ENCODE measurements around the gene HASPIN. TPM values are rescaled to one million over a fixed set of nuclear protein-coding genes. Genes with fewer than 3 reads are reported as not detected.
A peak's percentile ranks its signal among the peaks of the same experiment; 100 is the strongest.
"Not testable (repeated sequence)": the region's sequence is repeated elsewhere in the genome, so short reads cannot be mapped to it uniquely, and the experiment has no call there.

HASPIN gene
- total RNA-seq, 2 donors from 2014 or later, result 44.2 to 64.6 TPM

- Mint-ChIP-seq H3K4me1 (ENCODE audit: low read depth in 2 of 2) (peaks cover 12 to 26% of the 10 kb centered on the region in 2 donors), H3K4me3 (no peak overlapping the region), H3K36me3 (peaks cover 13% of the 10 kb centered on the region), H3K9me3 (no peaks in the 10 kb centered on the region), H3K27me3 (no peaks in the 10 kb centered on the region), H3K27ac (peak overlapping the region in 1 of 2 donors; percentile 85)
- no peak for ATAC-seq
- DNase-seq (ENCODE audit: low spot score), result no peak
Measured at GRCh38 chr17:3730881-3731429, 7.3 kb downstream of the HASPIN start.

DNA sequence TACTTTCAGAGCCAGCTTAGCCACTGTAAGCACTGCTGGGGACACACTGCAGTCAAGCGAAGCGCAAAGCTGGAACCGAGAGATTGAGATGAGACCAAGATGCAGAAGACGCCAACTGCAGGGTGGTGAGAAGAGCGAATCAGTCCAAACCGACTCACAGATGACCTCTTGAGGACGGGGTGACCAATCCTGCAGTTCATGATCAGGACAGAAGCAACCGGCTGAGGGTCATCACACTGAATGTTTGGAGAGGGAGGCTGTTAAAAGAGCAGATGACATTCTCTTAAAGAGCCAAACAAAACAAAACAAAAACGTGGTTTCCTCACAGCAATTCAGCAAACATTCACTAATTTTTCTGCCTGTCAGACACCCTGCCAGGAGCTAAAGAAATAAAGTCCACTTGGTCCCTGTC lies 8.5 kb downstream of the HASPIN start:
- no peaks in the 10 kb centered on the region for H3K27me3 Mint-ChIP-seq
- no peaks in the 10 kb centered on the region for H3K9me3 Mint-ChIP-seq
- ATAC-seq (no peak), DNase-seq (ENCODE audit: low spot score) (no peak)
- H3K27ac Mint-ChIP-seq, result peak overlapping the region in 1 of 2 donors; percentile 44
- H3K4me3 Mint-ChIP-seq, result no peak overlapping the region
- peaks cover 6% of the 10 kb centered on the region for H3K36me3 Mint-ChIP-seq
- peaks cover 13 to 27% of the 10 kb centered on the region in 2 donors for H3K4me1 Mint-ChIP-seq (ENCODE audit: low read depth in 2 of 2)

DNA sequence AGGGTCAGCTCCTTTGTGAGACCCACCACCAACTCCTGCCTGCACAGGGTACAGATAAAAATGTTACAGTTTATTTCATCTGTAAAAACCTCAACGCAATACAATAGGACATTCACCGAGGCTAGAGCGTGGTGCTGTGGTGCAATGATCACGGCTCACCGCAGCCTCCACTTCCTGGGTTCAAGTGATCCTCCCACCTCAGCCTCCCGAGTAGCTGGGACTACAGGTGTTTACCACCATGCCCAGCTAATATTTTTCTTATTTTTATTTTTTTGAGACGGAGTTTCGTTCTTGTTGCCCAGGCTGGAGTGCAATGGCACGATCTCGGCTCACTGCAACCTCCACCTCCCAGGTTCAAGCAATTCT lies 11.2 kb downstream of the HASPIN start:
- not testable (repeated sequence) for ATAC-seq; H3K4me3 Mint-ChIP-seq; H3K27me3 Mint-ChIP-seq; H3K36me3 Mint-ChIP-seq; DNase-seq (ENCODE audit: low spot score); H3K9me3 Mint-ChIP-seq
- H3K4me1 Mint-ChIP-seq (ENCODE audit: low read depth in 2 of 2), result peaks cover 35 to 44% of the 10 kb centered on the region in 2 donors
- peak overlapping the region in 1 of 2 donors; percentile 81 for H3K27ac Mint-ChIP-seq

DNA sequence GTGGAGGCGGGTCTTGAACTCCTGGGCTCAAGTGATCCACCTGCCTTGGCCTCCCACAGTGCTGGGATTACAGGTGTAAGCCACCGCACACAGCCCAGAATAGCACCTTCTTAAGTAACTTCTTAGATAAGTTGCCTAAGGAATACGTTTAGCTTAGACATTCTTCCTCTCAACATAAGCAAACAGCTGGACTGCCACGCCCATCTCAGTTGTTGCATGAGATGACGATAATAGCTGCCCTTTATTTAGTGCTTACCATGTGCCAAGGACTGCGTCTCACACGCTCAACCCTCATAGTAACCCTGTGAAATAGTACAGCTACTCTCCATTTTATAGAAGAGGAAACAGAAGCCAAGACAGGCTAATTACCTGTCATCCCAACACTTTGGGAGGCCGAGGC lies 11.8 kb downstream of the HASPIN start:
- H3K9me3 Mint-ChIP-seq, result no peaks in the 10 kb centered on the region
- H3K27me3 Mint-ChIP-seq, result no peaks in the 10 kb centered on the region
- H3K4me3 Mint-ChIP-seq, result no peak overlapping the region
- H3K4me1 Mint-ChIP-seq (ENCODE audit: low read depth in 2 of 2), result peaks cover 40 to 47% of the 10 kb centered on the region in 2 donors
- no peak for ATAC-seq
- no peaks in the 10 kb centered on the region for H3K36me3 Mint-ChIP-seq
- H3K27ac Mint-ChIP-seq, result no peak overlapping the region
- no peak for DNase-seq (ENCODE audit: low spot score)

DNA sequence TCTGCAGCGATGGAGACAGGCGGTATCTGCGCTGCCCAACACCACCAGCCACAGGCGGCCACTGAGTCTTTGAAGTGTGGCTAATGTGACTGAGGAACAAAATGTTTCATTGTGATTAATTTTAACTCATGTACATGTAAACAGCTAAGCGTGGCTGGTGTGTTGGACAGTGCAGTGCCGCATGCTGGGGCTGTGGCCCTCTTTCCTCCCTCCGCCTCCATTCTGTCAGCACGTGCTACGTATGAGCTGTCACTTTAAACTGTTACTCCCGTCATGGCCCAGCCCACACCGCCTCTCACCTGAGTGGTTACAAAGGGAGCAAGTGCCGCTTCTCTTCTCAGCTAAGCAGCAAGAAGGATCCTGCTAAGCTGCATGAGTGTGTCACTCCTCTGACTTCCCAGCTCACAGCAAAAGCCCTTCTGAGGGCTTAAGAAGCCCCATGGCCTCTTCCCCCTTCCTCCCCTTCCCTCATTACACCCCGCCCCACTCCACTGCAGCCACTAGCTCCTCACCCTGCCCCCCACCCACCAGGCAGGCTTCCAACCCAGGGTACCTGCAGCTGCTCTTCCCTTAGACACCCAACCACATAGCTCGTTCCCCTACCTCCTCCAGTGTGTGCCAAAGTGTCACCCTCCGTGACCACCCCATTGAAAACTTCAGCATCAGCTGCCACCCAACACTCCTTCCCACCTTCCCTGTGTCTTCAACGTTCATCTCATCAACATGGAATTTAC lies 15.0 kb downstream of the HASPIN start:
- H3K9me3 Mint-ChIP-seq, result no peaks in the 10 kb centered on the region
- peak overlapping the region; percentile 47 to 89 for H3K27ac Mint-ChIP-seq
- peak overlapping the region; percentile 38 for H3K4me3 Mint-ChIP-seq
- no peaks in the 10 kb centered on the region for H3K27me3 Mint-ChIP-seq
- DNase-seq (ENCODE audit: low spot score) (no peak), ATAC-seq (peak; percentile 62 to 63)
- H3K36me3 Mint-ChIP-seq, result no peaks in the 10 kb centered on the region
- peaks cover 42 to 43% of the 10 kb centered on the region in 2 donors for H3K4me1 Mint-ChIP-seq (ENCODE audit: low read depth in 2 of 2)

DNA sequence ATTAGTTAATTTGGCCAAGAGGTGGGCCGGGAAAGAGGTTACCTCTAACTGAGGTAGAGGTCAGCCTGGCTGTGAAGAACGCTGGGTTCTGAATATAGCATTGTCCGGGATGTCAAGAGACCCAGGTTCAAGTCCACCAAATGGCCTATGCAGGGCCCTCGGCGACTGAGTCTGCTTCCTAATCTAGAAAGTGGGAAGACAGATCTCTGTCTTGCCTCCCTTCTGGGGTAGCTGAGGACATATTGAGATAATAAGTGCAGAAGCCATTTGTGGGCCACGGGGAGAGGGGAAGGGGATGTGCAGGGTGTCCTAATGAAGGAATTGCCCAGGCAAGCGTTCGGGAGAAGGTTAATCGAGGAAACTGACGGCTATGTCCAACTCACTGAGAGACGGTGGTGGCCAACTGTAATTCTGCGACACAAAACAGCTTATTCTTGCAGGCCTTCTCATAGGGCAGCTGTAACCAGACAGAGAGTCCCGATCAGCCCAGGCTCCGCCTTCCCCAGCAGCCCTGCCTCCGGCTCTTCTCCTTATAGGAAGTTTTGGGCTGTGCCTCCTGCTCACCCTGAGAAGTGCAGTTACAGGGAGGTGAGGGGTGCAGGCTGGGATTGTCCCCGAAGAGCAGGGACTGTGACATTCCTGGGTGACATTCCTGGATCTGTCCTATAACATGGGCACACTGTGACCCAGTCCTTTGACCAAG lies 15.9 kb downstream of the HASPIN start:
- peak overlapping the region; percentile 70 for H3K4me3 Mint-ChIP-seq
- H3K27me3 Mint-ChIP-seq, result no peaks in the 10 kb centered on the region
- H3K9me3 Mint-ChIP-seq, result no peaks in the 10 kb centered on the region
- no peak for DNase-seq (ENCODE audit: low spot score)
- peak overlapping the region; percentile 47 to 89 for H3K27ac Mint-ChIP-seq
- no peaks in the 10 kb centered on the region for H3K36me3 Mint-ChIP-seq
- ATAC-seq, result no peak
- H3K4me1 Mint-ChIP-seq (ENCODE audit: low read depth in 2 of 2), result peaks cover 39 to 42% of the 10 kb centered on the region in 2 donors

- H3K27ac Mint-ChIP-seq, result peak overlapping the region; percentile 60 to 85
- H3K4me3 Mint-ChIP-seq, result peak overlapping the region; percentile 70
- no peaks in the 10 kb centered on the region for H3K27me3 Mint-ChIP-seq
- H3K36me3 Mint-ChIP-seq, result no peaks in the 10 kb centered on the region
- peak; percentile 63 to 76 for ATAC-seq
- H3K4me1 Mint-ChIP-seq (ENCODE audit: low read depth in 2 of 2), result peaks cover 41 to 42% of the 10 kb centered on the region in 2 donors
- DNase-seq (ENCODE audit: low spot score), result peak; percentile 74
- no peaks in the 10 kb centered on the region for H3K9me3 Mint-ChIP-seq
Measured at GRCh38 chr17:3740611-3741073, 16.9 kb downstream of the HASPIN start.

- H3K4me3 Mint-ChIP-seq, result no peak overlapping the region
- DNase-seq (ENCODE audit: low spot score), result no peak
- no peaks in the 10 kb centered on the region for H3K36me3 Mint-ChIP-seq
- no peaks in the 10 kb centered on the region for H3K9me3 Mint-ChIP-seq
- peaks cover 0 to 4% of the 10 kb centered on the region in 2 donors for H3K27me3 Mint-ChIP-seq
- H3K4me1 Mint-ChIP-seq (ENCODE audit: low read depth in 2 of 2), result peaks cover 19 to 24% of the 10 kb centered on the region in 2 donors
- peak overlapping the region in 1 of 2 donors; percentile 25 for H3K27ac Mint-ChIP-seq
- no peak for ATAC-seq
Measured at GRCh38 chr17:3744014-3744413, 20.3 kb downstream of the HASPIN start.

DNA sequence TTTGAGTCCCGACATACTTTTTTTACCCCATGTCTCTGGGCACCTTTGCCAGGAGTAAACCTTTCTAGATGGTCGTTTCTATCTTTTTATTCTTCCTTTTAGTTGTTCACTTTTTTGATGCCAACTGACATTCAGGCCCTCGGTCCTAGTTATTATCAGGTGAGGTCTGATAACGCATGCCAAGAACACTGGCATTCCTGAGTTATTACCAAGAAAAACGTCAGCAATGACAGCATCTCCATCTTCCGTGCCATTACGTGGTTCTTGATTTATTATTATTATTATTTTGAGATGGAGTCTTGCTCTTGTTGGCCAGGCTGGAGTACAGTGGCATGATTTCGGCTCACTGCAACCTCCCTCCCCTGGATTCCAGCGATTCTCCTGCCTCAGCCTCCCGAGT lies 21.4 kb downstream of the HASPIN start:
- Mint-ChIP-seq H3K4me3 (no peak overlapping the region), H3K27ac (no peak overlapping the region), H3K9me3 (no peaks in the 10 kb centered on the region), H3K27me3 (peaks cover 0 to 4% of the 10 kb centered on the region in 2 donors), H3K4me1 (ENCODE audit: low read depth in 2 of 2) (peaks cover 9 to 14% of the 10 kb centered on the region in 2 donors), H3K36me3 (no peaks in the 10 kb centered on the region)
- no peak for ATAC-seq
- DNase-seq (ENCODE audit: low spot score), result no peak

- Mint-ChIP-seq H3K36me3 (no peaks in the 10 kb centered on the region), H3K4me1 (ENCODE audit: low read depth in 2 of 2) (peaks cover 9 to 18% of the 10 kb centered on the region in 2 donors), H3K27me3 (peaks cover 0 to 4% of the 10 kb centered on the region in 2 donors), H3K27ac (peak overlapping the region; percentile 46 to 51), H3K4me3 (no peak overlapping the region), H3K9me3 (no peaks in the 10 kb centered on the region)
- no peak for ATAC-seq
- no peak for DNase-seq (ENCODE audit: low spot score)
Measured at GRCh38 chr17:3747805-3748204, 24.1 kb downstream of the HASPIN start.

DNA sequence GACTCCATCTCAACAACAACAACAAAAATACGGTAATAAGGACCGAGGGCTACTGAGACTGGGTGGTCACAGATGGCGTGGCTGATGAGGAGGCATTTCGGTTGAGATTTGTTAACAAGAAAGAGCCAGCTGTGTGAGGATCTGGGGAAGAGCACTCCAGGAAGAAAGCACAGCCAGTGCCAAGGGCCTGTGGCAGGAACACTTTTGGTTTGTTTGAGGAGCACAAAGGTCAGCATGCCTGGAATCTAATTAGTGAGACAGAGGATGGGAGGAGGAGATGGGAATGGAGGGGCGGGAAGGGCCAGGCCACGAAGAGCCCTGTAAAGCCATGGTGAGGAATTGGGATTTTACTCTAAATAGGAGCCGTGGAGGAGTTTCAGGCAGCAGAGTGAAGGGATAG lies 24.9 kb downstream of the HASPIN start:
- H3K27ac Mint-ChIP-seq, result peak overlapping the region; percentile 46 to 51
- peak overlapping the region; percentile 13 for H3K4me3 Mint-ChIP-seq

GRCh38 chr17:3750296-3750695 lies 26.6 kb downstream of the HASPIN start:
- peak overlapping the region; percentile 69 for H3K4me3 Mint-ChIP-seq
- peaks cover 9 to 23% of the 10 kb centered on the region in 2 donors for H3K4me1 Mint-ChIP-seq (ENCODE audit: low read depth in 2 of 2)
- DNase-seq (ENCODE audit: low spot score) (no peak), ATAC-seq (no peak)
- H3K27me3 Mint-ChIP-seq, result peaks cover 0 to 4% of the 10 kb centered on the region in 2 donors
- peak overlapping the region in 1 of 2 donors; percentile 51 for H3K27ac Mint-ChIP-seq
- no peaks in the 10 kb centered on the region for H3K36me3 Mint-ChIP-seq
- H3K9me3 Mint-ChIP-seq, result no peaks in the 10 kb centered on the region

More for the DNA sequence above, 24.9 kb downstream of the HASPIN start:
- peaks cover 9 to 20% of the 10 kb centered on the region in 2 donors for H3K4me1 Mint-ChIP-seq (ENCODE audit: low read depth in 2 of 2)
- H3K9me3 Mint-ChIP-seq, result no peaks in the 10 kb centered on the region
- H3K36me3 Mint-ChIP-seq, result no peaks in the 10 kb centered on the region
- no peak for DNase-seq (ENCODE audit: low spot score)
- H3K27me3 Mint-ChIP-seq, result peaks cover 0 to 4% of the 10 kb centered on the region in 2 donors
- ATAC-seq, result no peak

- Mint-ChIP-seq H3K4me3 (peak overlapping the region; percentile 69), H3K36me3 (no peaks in the 10 kb centered on the region), H3K4me1 (ENCODE audit: low read depth in 2 of 2) (peaks cover 9 to 23% of the 10 kb centered on the region in 2 donors), H3K9me3 (no peaks in the 10 kb centered on the region), H3K27ac (peak overlapping the region in 1 of 2 donors; percentile 51), H3K27me3 (peaks cover 0 to 4% of the 10 kb centered on the region in 2 donors)
- DNase-seq (ENCODE audit: low spot score) (no peak), ATAC-seq (peak in 1 of 2 donors; percentile 67)
Measured at GRCh38 chr17:3750926-3751325, 27.2 kb downstream of the HASPIN start.

GRCh38 chr17:3751836-3752235 lies 28.1 kb downstream of the HASPIN start:
- DNase-seq (ENCODE audit: low spot score), result no peak
- H3K4me1 Mint-ChIP-seq (ENCODE audit: low read depth in 2 of 2), result peaks cover 9 to 23% of the 10 kb centered on the region in 2 donors
- no peak overlapping the region for H3K27ac Mint-ChIP-seq
- no peaks in the 10 kb centered on the region for H3K36me3 Mint-ChIP-seq
- peaks cover 0 to 4% of the 10 kb centered on the region in 2 donors for H3K27me3 Mint-ChIP-seq
- ATAC-seq, result no peak
- H3K4me3 Mint-ChIP-seq, result no peak overlapping the region
- no peaks in the 10 kb centered on the region for H3K9me3 Mint-ChIP-seq

Measured in natural killer cell treated with Interleukin-12 subunit alpha and Interleukin-12 subunit beta and Interleukin-15 and Interleukin-18, amount 100 ng/mL, for 72 hours (primary cell).